ENCODE results near the gene OLFM3.

GRCh38 chr1:101849356-101849755, 147.4 kb downstream of the OLFM3 start:
- TF ChIP-seq CTCF (IDR thresholded peaks at IDR 0.05 in 4 of 5, conservative IDR thresholded peaks at IDR 0.05 in 1 of 5) (no peak), POLR2A (IDR thresholded peaks at IDR 0.05) (no peak)

Data from gastrocnemius medialis (tissue), 4 donors.